HCT116 (cell line): ENCODE results near the gene TET3. TPM values are rescaled to one million over a fixed set of nuclear protein-coding genes. Genes with fewer than 3 reads are reported as not detected.

Source experiments
- ATAC-seq: fragments of 200-7000 bp; cut with Tn5 transposase; 2 replicates; pipeline ENCODE4 v1.9.1; 2020; ENCODE audit warnings: mild to moderate bottlenecking, moderate library complexity
- BruUV-seq: library from RNA; stranded (reverse); fragments of 400-500 nt; replicated peaks from 2 replicates; lab custom pipeline; 2021; lab: Mats Ljungman, UMichigan
- CTCF ChIA-PET: fragments of 300-600 bp; sonication (Branson Sonifier 250); formaldehyde crosslinking; loops from one replicate; lab custom pipeline; 2021; ENCODE audit warnings: antibody characterized with exemption; lab: Charles Lee
- POLR2A ChIA-PET: fragments of 300-600, 350-600 bp; sonication (Branson Sonifier 250); formaldehyde crosslinking; loops from one replicate; lab custom pipeline; 2021; ENCODE audit warnings: antibody characterized with exemption; lab: Charles Lee
- RAD21 ChIA-PET, 2 experiments: fragments of 300-600 bp; sonication (Branson Sonifier 250); formaldehyde crosslinking; loops; one replicate each; lab custom pipeline; 2023; ENCODE audit warnings: low total read pairs in 2 of 2; ENCODE audit not compliant: uncharacterized antibody in 2 of 2, unreplicated experiment in 2 of 2, low non-redundant PET in 1 of 2; lab: Charles Lee
- DNase-seq: peaks from one replicate; pipeline ENCODE4 v3.0.0-alpha.2; 2010; ENCODE audit warnings: low read depth, low spot score
- H2AFZ ChIP-seq: fragments of 200-600 bp; shearing (Covaris generic), sonication (generic); 2 replicates; pipeline ENCODE4 v1.6.1; 2017; ENCODE audit warnings: low read depth, mixed run types, mixed read lengths, antibody characterized with exemption, low read length; ENCODE audit not compliant: poor library complexity, severe bottlenecking
- H3K27ac ChIP-seq: 2 replicates; pipeline ENCODE4 v1.5.1; 2012; ENCODE audit warnings: low read depth, low read length
- H3K27me3 ChIP-seq: fragments of 200-600 bp; sonication (generic); 2 replicates; pipeline ENCODE4 v1.6.1; 2016; ENCODE audit warnings: mixed run types, low read length, mixed read lengths; ENCODE audit not compliant: insufficient read depth
- H3K36me3 ChIP-seq, 2 experiments: fragments of 200-500 bp in 1 of 2; fragments of 200-600 bp in 1 of 2; sonication (Bioruptor generic) in 1 of 2; sonication (generic) in 1 of 2; 2 replicates each; pipeline versions ENCODE4 v1.5.1 to v1.6.1; 2014 to 2016; ENCODE audit warnings: low read length in 2 of 2, inconsistent platforms in 1 of 2, mixed read lengths in 1 of 2, mixed run types in 1 of 2; ENCODE audit not compliant: insufficient read depth in 2 of 2, control insufficient read depth in 1 of 2
- H3K4me1 ChIP-seq, 2 experiments: fragments of 200-600 bp in 1 of 2; sonication (generic) in 1 of 2; 2 replicates each; pipeline versions ENCODE4 v1.5.1 to v1.6.1; 2012 to 2017; ENCODE audit warnings: low read length in 2 of 2, inconsistent platforms in 1 of 2, mild to moderate bottlenecking in 1 of 2, mixed read lengths in 1 of 2, mixed run types in 1 of 2, moderate library complexity in 1 of 2; ENCODE audit not compliant: insufficient read depth in 2 of 2, control insufficient read depth in 1 of 2
- H3K4me2 ChIP-seq: fragments of 200-600 bp; sonication (generic); 2 replicates; pipeline ENCODE4 v1.6.1; 2017; ENCODE audit warnings: mixed run types, low read length, mixed read lengths
- H3K4me3 ChIP-seq, 2 experiments: fragments of 200-600 bp in 1 of 2; sonication (generic) in 1 of 2; replicated peaks in 1 of 2; 2 replicates each; pipeline ENCODE4 v1.5.1; 2011 to 2016; ENCODE audit warnings: low read length in 2 of 2, control low read depth in 1 of 2, low read depth in 1 of 2, mild to moderate bottlenecking in 1 of 2, mixed read lengths in 1 of 2, mixed run types in 1 of 2
- H3K79me2 ChIP-seq: fragments of 200-600 bp; sonication (generic); 2 replicates; pipeline ENCODE4 v1.6.1; 2017; ENCODE audit warnings: mild to moderate bottlenecking, mixed run types, low read length, moderate library complexity, mixed read lengths; ENCODE audit not compliant: insufficient read depth
- H3K9ac ChIP-seq: fragments of 200-600 bp; sonication (generic); 2 replicates; pipeline ENCODE4 v1.6.1; 2016; ENCODE audit warnings: low read length, mixed read lengths
- H3K9me2 ChIP-seq: fragments of 200-600 bp; sonication (generic), shearing (Covaris generic); 2 replicates; pipeline ENCODE4 v1.6.1; 2017; ENCODE audit warnings: mixed run types, mild to moderate bottlenecking, moderate library complexity; ENCODE audit not compliant: insufficient read depth
- H3K9me3 ChIP-seq, 2 experiments: fragments of 200-500 bp in 1 of 2; fragments of 200-600 bp in 1 of 2; sonication (Bioruptor generic) in 1 of 2; sonication (generic) in 1 of 2; 2 replicates each; pipeline ENCODE4 v1.6.1; 2014 to 2017; ENCODE audit warnings: low read length in 2 of 2, mixed read lengths in 2 of 2, inconsistent platforms in 1 of 2, low read depth in 1 of 2, mild to moderate bottlenecking in 1 of 2, mixed run types in 1 of 2, moderate library complexity in 1 of 2; ENCODE audit not compliant: control insufficient read depth in 1 of 2, insufficient read depth in 1 of 2
- H4K20me1 ChIP-seq: fragments of 200-600 bp; sonication (generic), shearing (Covaris generic); 2 replicates; pipeline ENCODE4 v1.6.1; 2017; ENCODE audit warnings: mixed run types, mild to moderate bottlenecking, moderate library complexity; ENCODE audit not compliant: insufficient read depth
- ATF3 ChIP-seq: IDR thresholded peaks from 2 replicates; pipeline ENCODE4 v1.6.1; 2012
- EGR1 ChIP-seq: IDR thresholded peaks from 2 replicates; pipeline ENCODE4 v1.6.1; 2012; ENCODE audit warnings: low read depth
- ELF1 ChIP-seq: IDR thresholded peaks from 2 replicates; pipeline ENCODE4 v1.6.1; 2012; ENCODE audit warnings: low read depth, borderline replicate concordance
- EZH2phosphoT487 ChIP-seq: fragments of 200-600 bp; IDR thresholded peaks from 2 replicates; pipeline ENCODE4 v1.6.1; 2018; ENCODE audit warnings: antibody characterized with exemption, borderline replicate concordance
- JUND ChIP-seq: IDR thresholded peaks from 2 replicates; pipeline ENCODE4 v1.6.1; 2012
- POLR2AphosphoS5 ChIP-seq: IDR thresholded peaks from 2 replicates; pipeline ENCODE4 v1.6.1; 2011; ENCODE audit warnings: mild to moderate bottlenecking, low read depth, low read length, moderate library complexity
- REST ChIP-seq: IDR thresholded peaks from 2 replicates; pipeline ENCODE4 v1.6.1; 2012; ENCODE audit warnings: low read depth
- SP1 ChIP-seq: IDR thresholded peaks from 2 replicates; pipeline ENCODE4 v1.6.1; 2012; ENCODE audit warnings: low read depth
- ZFX ChIP-seq: fragments of 450-650 bp; IDR thresholded peaks from 2 replicates; pipeline ENCODE4 v1.6.1; 2017
- intact Hi-C: fragments of 100-400 bp; cut with micrococcal nuclease; formaldehyde crosslinking; loops from 2 replicates; pipeline ENCODE4 v1.10.0; 2022
- total RNA-seq: library from RNA; stranded (reverse); gene quantifications from one replicate; pipeline ENCODE4 v1.2.1, GENCODE V29; 2021; ENCODE audit not compliant: unreplicated experiment

Gene TET3
- total RNA-seq, 1 experiment from 2014 or later, result 15.4 TPM

DNA sequence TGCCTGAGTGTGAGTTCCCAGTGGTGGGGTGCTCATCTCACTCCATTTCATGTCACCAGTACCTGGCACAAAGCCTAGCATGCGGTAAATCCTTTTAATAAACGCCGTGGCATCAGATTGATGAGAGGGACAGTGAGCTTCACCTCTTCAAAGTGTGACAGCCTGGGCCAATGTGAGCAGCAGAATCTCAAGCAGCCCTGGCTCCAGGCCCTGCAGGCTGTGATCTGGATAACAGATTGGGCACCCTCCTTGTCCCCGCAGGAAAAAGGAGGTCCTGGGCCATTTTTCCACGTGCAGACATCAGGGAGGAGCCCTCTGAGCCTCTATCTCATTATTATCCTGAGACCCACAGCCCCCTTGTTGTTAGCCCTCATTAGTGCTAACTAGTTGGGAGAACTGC is 34.8 kb downstream of the TET3 start:
- Histone ChIP-seq H2AFZ (no peak overlapping the region), H3K9me3 (no peaks in the 10 kb centered on the region), H3K27me3 (no peaks in the 10 kb centered on the region), H3K9me2 (no peaks in the 10 kb centered on the region), H3K4me1 (no peaks in the 10 kb centered on the region), H3K36me3 (no peaks in the 10 kb centered on the region), H3K9ac (no peak overlapping the region), H3K4me2 (no peak overlapping the region), H3K79me2 (peaks cover 76% of the 10 kb centered on the region), H3K4me3 (no peak overlapping the region), H3K27ac (no peak overlapping the region), H4K20me1 (peaks cover 8% of the 10 kb centered on the region)
- ChIA-PET POLR2A (no interaction called here), CTCF (interaction anchor here (1.0 kb wide), 1 partner anchor 192 kb away, joined by 4 read pairs; no protein-coding TSS in a partner anchor), RAD21 (no interaction called here)
- BruUV-seq, result no TSS peak
- no peak for ATAC-seq
- intact Hi-C loops, result no loop called here
- DNase-seq, result no peak
- TF ChIP-seq ATF3 (no peak), ELF1 (no peak), ZFX (no peak), EGR1 (no peak), JUND (no peak), SP1 (no peak), POLR2AphosphoS5 (no peak)

DNA sequence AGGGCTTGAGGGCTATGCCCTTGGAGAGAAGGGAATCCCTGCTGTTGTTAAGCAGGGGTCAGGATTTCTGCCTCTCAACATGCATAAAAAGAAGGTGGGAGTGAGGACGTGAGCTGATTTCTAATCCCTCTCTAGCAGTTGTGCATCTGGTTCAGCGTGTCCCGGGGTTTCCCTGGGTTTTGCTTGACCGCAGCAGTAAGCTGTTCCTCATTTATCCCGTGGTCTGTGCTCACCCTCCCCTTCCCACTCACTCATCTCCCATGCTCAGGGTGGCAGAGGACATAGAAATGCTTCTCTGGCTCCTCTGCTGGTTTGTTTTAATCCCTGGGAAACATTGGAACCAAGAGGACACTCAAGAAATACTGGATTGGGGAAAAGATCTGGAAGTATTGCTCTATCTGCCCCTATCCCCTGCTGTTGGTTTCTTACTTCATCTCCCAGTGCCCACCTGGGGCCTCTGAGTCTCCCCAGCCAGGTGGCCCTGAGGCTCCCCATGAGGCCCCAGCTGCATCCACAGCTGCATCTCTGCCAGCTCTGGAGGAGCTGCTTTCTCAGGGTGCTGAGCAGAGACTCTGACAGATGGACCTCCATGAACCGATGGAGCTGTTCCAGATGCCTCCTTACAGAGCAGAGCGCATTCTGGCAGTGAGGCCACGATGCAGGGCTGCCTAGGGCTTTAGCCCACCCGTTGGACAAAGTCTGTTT is 36.1 kb downstream of the TET3 start:
- ChIA-PET RAD21 (no interaction called here), POLR2A (no interaction called here), CTCF (no interaction called here)
- Histone ChIP-seq H3K4me2 (no peak overlapping the region), H3K27me3 (no peaks in the 10 kb centered on the region), H3K27ac (no peak overlapping the region), H3K9me3 (no peaks in the 10 kb centered on the region), H3K4me3 (no peak overlapping the region), H3K79me2 (peaks cover 72% of the 10 kb centered on the region), H3K9ac (no peak overlapping the region), H3K36me3 (no peaks in the 10 kb centered on the region), H3K4me1 (no peaks in the 10 kb centered on the region), H4K20me1 (peaks cover 8% of the 10 kb centered on the region), H2AFZ (no peak overlapping the region), H3K9me2 (no peaks in the 10 kb centered on the region)
- intact Hi-C loops, result no loop called here
- no TSS peak for BruUV-seq
- no peak for TF ChIP-seq POLR2AphosphoS5
- no peak for TF ChIP-seq REST
- TF ChIP-seq EZH2phosphoT487, result no peak
- no peak for TF ChIP-seq EGR1
- DNase-seq, result no peak
- no peak for ATAC-seq
